ENCODE results near the gene GJC2. TPM values are rescaled to one million over a fixed set of nuclear protein-coding genes. Genes with fewer than 3 reads are reported as not detected.

Gene GJC2
- total RNA-seq, 6 donors from 2014 or later: 1.4 to 8.7 (median 2.0) TPM

DNA sequence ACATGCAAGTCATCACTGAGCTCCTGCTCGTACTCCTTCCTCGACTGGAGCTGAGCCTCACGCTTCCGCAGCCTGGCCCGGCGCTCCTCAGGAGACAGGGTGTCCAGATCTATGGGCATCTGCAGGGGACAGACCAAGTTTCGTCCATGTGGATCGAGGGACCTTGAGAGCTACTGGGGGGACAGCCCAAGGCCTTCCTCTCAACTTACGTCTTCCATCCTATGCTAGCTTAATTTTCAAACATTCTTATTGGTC is 43.0 kb upstream of the GJC2 start:
- Histone ChIP-seq H3K9me3 (no peaks in the 10 kb centered on the region), H3K27me3 (no peaks in the 10 kb centered on the region), H3K4me3 (no peak overlapping the region), H3K27ac (no peak overlapping the region), H3K4me1 (peaks cover 33 to 49% (median 36%) of the 10 kb centered on the region in 4 donors), H3K36me3 (peaks cover 0 to 24% (median 15%) of the 10 kb centered on the region in 4 donors)
- no peak for DNase-seq
- 94 to 95% methylated on average over 5 to 9 of the region's 9 CpGs for WGBS, 2 donors
- TF ChIP-seq, protein P1, sequence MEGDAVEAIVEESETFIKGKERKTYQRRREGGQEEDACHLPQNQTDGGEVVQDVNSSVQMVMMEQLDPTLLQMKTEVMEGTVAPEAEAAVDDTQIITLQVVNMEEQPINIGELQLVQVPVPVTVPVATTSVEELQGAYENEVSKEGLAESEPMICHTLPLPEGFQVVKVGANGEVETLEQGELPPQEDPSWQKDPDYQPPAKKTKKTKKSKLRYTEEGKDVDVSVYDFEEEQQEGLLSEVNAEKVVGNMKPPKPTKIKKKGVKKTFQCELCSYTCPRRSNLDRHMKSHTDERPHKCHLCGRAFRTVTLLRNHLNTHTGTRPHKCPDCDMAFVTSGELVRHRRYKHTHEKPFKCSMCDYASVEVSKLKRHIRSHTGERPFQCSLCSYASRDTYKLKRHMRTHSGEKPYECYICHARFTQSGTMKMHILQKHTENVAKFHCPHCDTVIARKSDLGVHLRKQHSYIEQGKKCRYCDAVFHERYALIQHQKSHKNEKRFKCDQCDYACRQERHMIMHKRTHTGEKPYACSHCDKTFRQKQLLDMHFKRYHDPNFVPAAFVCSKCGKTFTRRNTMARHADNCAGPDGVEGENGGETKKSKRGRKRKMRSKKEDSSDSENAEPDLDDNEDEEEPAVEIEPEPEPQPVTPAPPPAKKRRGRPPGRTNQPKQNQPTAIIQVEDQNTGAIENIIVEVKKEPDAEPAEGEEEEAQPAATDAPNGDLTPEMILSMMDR (IDR thresholded peaks at IDR 0.05): no peak
- TF ChIP-seq EP300 (IDR thresholded peaks at IDR 0.05) (no peak), POLR2AphosphoS5 (IDR thresholded peaks at IDR 0.05) (no peak), POLR2A (IDR thresholded peaks at IDR 0.05) (no peak)
- ATAC-seq (ENCODE audit: low FRiP score in 2 of 2): no peak

- no peaks in the 10 kb centered on the region for H3K27me3 ChIP-seq
- no peak for ATAC-seq (ENCODE audit: low FRiP score in 2 of 2)
- H3K4me3 ChIP-seq: no peak overlapping the region
- TF ChIP-seq, protein P1 (IDR thresholded peaks at IDR 0.05): no peak
- TF ChIP-seq POLR2AphosphoS5 (IDR thresholded peaks at IDR 0.05) (no peak), POLR2A (IDR thresholded peaks at IDR 0.05) (no peak), EP300 (IDR thresholded peaks at IDR 0.05) (no peak)
- peak in 1 of 2 donors; percentile 67 for DNase-seq
- no peaks in the 10 kb centered on the region for H3K9me3 ChIP-seq
- WGBS, 2 donors: 92 to 100% methylated on average over 4 to 18 of the region's 19 CpGs
- H3K36me3 ChIP-seq: peaks cover 0 to 24% (median 15%) of the 10 kb centered on the region in 4 donors
- peaks cover 26 to 40% (median 29%) of the 10 kb centered on the region in 4 donors for H3K4me1 ChIP-seq
- H3K27ac ChIP-seq: no peak overlapping the region
Observed at GRCh38 chr1:228107636-228108035, 42.1 kb upstream of the GJC2 start.

DNA sequence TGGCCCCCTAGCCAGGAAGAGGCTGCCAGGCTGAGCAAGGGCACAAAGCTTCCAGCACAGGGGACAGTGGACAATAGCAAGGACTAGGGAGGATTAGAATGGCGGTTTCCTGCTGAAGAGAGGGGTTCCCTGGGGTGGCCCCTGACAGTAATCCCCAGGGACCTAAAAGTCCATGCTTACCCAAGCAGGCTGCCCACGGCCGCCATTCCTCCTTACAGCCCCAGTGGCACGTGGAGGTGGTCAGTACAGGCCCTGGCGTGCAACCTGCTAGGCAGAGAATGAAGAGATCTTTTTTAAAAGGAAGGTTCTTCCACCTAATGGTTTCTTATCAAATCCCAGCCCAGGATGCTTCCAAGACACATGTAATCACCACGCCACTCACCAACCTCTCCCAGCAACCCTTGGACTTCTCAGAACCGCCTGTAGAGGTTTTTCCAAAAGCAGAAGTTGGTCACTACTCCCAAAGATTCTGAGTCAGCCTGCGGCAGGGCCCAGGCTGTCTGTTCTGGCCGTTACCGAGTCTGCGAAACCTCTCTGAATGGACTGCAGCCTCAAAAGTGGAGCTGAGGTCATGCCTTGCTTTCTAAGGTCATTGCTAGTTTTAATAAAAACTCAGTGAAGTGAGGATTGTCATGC is 41.6 kb upstream of the GJC2 start:
- H3K27ac ChIP-seq: peak overlapping the region; percentile 87 to 100 (median 92)
- no peaks in the 10 kb centered on the region for H3K27me3 ChIP-seq
- TF ChIP-seq POLR2A (IDR thresholded peaks at IDR 0.05) (no peak), POLR2AphosphoS5 (IDR thresholded peaks at IDR 0.05) (no peak), EP300 (IDR thresholded peaks at IDR 0.05) (no peak)
- TF ChIP-seq, protein P1 (IDR thresholded peaks at IDR 0.05): no peak
- no peaks in the 10 kb centered on the region for H3K9me3 ChIP-seq
- DNase-seq: no peak
- H3K4me1 ChIP-seq: peaks cover 26 to 39% (median 29%) of the 10 kb centered on the region in 4 donors
- ATAC-seq (ENCODE audit: low FRiP score in 2 of 2): no peak
- H3K36me3 ChIP-seq: peaks cover 0 to 24% (median 15%) of the 10 kb centered on the region in 4 donors
- 69 to 79% methylated on average over 6 to 11 of the region's 11 CpGs for WGBS, 2 donors
- H3K4me3 ChIP-seq: peak overlapping the region; percentile 68 to 92 (median 80)

GRCh38 chr1:228108742-228109072 is 41.0 kb upstream of the GJC2 start:
- no peaks in the 10 kb centered on the region for H3K9me3 ChIP-seq
- H3K27ac ChIP-seq: peak overlapping the region; percentile 87 to 100 (median 92)
- TF ChIP-seq EP300 (IDR thresholded peaks at IDR 0.05) (no peak), POLR2A (IDR thresholded peaks at IDR 0.05) (no peak)
- ATAC-seq (ENCODE audit: low FRiP score in 2 of 2) (no peak), DNase-seq (no peak)
- 7% methylated on average over 8 of the region's 8 CpGs; no CpG with 5 or more reads in 1 of the 2 donors for WGBS, 2 donors
- H3K27me3 ChIP-seq: no peaks in the 10 kb centered on the region
- H3K4me1 ChIP-seq: peaks cover 23 to 35% (median 25%) of the 10 kb centered on the region in 4 donors
- peaks cover 0 to 24% (median 15%) of the 10 kb centered on the region in 4 donors for H3K36me3 ChIP-seq
- peak overlapping the region; percentile 68 to 92 (median 80) for H3K4me3 ChIP-seq

- 0 to 1% methylated on average over 40 to 63 of the region's 66 CpGs for WGBS, 2 donors
- peak; percentile 99 for ATAC-seq (ENCODE audit: low FRiP score in 2 of 2)
- TF ChIP-seq, protein P1 (IDR thresholded peaks at IDR 0.05): peak in 3 of 6 experiments; percentile 6 to 22 (median 11)
- TF ChIP-seq POLR2AphosphoS5 (IDR thresholded peaks at IDR 0.05) (peak; percentile 99 to 100), EP300 (IDR thresholded peaks at IDR 0.05) (peak in 1 of 4 donors; percentile 86), POLR2A (IDR thresholded peaks at IDR 0.05) (peak; percentile 54 to 95 (median 80))
- Histone ChIP-seq H3K27me3 (no peaks in the 10 kb centered on the region), H3K36me3 (peaks cover 0 to 24% (median 15%) of the 10 kb centered on the region in 4 donors), H3K9me3 (no peaks in the 10 kb centered on the region), H3K27ac (peak within 1 kb of the TSS; percentile 87 to 100 (median 92)), H3K4me1 (peaks cover 19 to 29% (median 20%) of the 10 kb centered on the region in 4 donors), H3K4me3 (peak within 1 kb of the TSS; percentile 68 to 92 (median 80))
- peak; percentile 99 to 100 for DNase-seq
Observed at GRCh38 chr1:228109073-228109961, 40.4 kb upstream of the GJC2 start, which contains the start of gene MRPL55. Gene MRPL55, minus strand, starts transcription at chr1:228109299. Its CDS starts 1,039 bp downstream, at chr1:228108260.

All from upper lobe of left lung (tissue), 6 donors.